Measurements from ENCODE around the gene FSTL3. TPM values are rescaled to one million over a fixed set of nuclear protein-coding genes. Genes with fewer than 3 reads are reported as not detected.

The FSTL3 gene
- total and polyA plus RNA-seq, 10 of the 15 experiments (the other 5 are each of a cell fraction or from before 2014, with no cell fraction given) = 0.42 to 13.5 (median 3.6) TPM

DNA sequence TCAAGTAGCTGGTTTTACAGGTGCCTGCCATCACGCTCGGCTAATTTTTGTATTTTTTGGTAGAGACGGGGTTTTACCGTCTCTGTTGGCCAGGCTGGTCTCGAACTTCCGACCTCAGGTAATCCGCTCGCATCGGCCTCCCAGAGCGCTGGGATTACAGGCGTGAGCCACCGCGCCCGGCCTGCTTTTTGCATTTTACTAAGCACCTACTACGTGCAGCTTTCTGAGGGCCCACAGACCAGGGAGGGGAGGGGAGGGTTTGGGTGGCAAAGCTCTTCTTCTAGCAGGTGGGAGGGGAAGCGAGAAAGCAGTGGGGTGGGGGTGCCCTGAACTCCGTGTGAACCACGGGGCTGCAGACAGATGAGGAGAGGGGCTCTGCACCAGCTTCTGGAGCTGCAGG lies 47.5 kb downstream of the FSTL3 start (continued):
- TF ChIP-seq, protein P1, sequence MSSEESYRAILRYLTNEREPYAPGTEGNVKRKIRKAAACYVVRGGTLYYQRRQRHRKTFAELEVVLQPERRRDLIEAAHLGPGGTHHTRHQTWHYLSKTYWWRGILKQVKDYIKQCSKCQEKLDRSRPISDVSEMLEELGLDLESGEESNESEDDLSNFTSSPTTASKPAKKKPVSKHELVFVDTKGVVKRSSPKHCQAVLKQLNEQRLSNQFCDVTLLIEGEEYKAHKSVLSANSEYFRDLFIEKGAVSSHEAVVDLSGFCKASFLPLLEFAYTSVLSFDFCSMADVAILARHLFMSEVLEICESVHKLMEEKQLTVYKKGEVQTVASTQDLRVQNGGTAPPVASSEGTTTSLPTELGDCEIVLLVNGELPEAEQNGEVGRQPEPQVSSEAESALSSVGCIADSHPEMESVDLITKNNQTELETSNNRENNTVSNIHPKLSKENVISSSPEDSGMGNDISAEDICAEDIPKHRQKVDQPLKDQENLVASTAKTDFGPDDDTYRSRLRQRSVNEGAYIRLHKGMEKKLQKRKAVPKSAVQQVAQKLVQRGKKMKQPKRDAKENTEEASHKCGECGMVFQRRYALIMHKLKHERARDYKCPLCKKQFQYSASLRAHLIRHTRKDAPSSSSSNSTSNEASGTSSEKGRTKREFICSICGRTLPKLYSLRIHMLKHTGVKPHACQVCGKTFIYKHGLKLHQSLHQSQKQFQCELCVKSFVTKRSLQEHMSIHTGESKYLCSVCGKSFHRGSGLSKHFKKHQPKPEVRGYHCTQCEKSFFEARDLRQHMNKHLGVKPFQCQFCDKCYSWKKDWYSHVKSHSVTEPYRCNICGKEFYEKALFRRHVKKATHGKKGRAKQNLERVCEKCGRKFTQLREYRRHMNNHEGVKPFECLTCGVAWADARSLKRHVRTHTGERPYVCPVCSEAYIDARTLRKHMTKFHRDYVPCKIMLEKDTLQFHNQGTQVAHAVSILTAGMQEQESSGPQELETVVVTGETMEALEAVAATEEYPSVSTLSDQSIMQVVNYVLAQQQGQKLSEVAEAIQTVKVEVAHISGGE (CRISPR knock-in tag; IDR thresholded peaks at IDR 0.05) = no peak
- TF ChIP-seq, protein P2, sequence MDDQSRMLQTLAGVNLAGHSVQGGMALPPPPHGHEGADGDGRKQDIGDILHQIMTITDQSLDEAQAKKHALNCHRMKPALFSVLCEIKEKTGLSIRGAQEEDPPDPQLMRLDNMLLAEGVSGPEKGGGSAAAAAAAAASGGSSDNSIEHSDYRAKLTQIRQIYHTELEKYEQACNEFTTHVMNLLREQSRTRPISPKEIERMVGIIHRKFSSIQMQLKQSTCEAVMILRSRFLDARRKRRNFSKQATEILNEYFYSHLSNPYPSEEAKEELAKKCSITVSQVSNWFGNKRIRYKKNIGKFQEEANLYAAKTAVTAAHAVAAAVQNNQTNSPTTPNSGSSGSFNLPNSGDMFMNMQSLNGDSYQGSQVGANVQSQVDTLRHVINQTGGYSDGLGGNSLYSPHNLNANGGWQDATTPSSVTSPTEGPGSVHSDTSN (IDR thresholded peaks at IDR 0.05; ENCODE audit: insufficient replicate concordance, low read depth, low read length) = no peak
- TF ChIP-seq KDM1A (IDR thresholded peaks at IDR 0.05; ENCODE audit: borderline replicate concordance) (no peak), SREBF1 (IDR thresholded peaks at IDR 0.05; ENCODE audit: low read length) (no peak), EZH2 (IDR thresholded peaks at IDR 0.05; ENCODE audit: borderline replicate concordance, control insufficient read depth, low read depth, low read length) (no peak), JUND (IDR thresholded peaks at IDR 0.05; ENCODE audit: low read depth, low read length) (no peak), STAT3 (IDR thresholded peaks at IDR 0.05; ENCODE audit: low read depth, low read length) (no peak), TCF12 (IDR thresholded peaks at IDR 0.05; ENCODE audit: low read depth, low read length) (no peak), RAD51 (IDR thresholded peaks at IDR 0.05) (no peak), LARP7 (IDR thresholded peaks at IDR 0.05) (no peak), STAT1 (conservative IDR thresholded peaks at IDR 0.05) (no peak), ZBED1 (IDR thresholded peaks at IDR 0.05; ENCODE audit: borderline replicate concordance) (no peak), KLF5 (IDR thresholded peaks at IDR 0.05; ENCODE audit: partially characterized antibody) (no peak)
- TF ChIP-seq, protein P3, sequence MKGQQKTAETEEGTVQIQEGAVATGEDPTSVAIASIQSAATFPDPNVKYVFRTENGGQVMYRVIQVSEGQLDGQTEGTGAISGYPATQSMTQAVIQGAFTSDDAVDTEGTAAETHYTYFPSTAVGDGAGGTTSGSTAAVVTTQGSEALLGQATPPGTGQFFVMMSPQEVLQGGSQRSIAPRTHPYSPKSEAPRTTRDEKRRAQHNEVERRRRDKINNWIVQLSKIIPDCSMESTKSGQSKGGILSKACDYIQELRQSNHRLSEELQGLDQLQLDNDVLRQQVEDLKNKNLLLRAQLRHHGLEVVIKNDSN (IDR thresholded peaks at IDR 0.05; ENCODE audit: borderline replicate concordance, extremely low read length, insufficient read depth, low read depth, low read length) = no peak

Data from GM12878 (cell line).